ENCODE data around the gene UNC45B.

- no peak for TF ChIP-seq CTCF (IDR thresholded peaks at IDR 0.05; ENCODE audit: low read depth, low read length, poor library complexity, severe bottlenecking)
- no peak for TF ChIP-seq EZH2phosphoT487 (IDR thresholded peaks at IDR 0.05; ENCODE audit: borderline replicate concordance, low read length)
These were observed 74.8 kb downstream of the UNC45B start for GRCh38 chr17:35222452-35222851.

Measured in DOHH2 (cell line).